SK-N-SH treated with all-trans-retinoic acid at 6 μM for 48 hours (cell line): ENCODE results near the gene XPO1.

Experiments used
- CREB5 ChIP-seq: fragments of 250-450 bp; sonication (Bioruptor Pico); IDR thresholded peaks from 2 replicates; pipeline ENCODE4 v1.5.1; 2020; ENCODE audit warnings: low read depth, mild to moderate bottlenecking, moderate library complexity
- ESRRG ChIP-seq: fragments of 250-450 bp; sonication (Bioruptor Pico); IDR thresholded peaks from 2 replicates; pipeline ENCODE4 v1.6.1; 2021; ENCODE audit warnings: mild to moderate bottlenecking
- PPARA ChIP-seq: fragments of 250-450 bp; sonication (Bioruptor Pico); IDR thresholded peaks from 2 replicates; pipeline ENCODE4 v1.5.0; 2020; ENCODE audit warnings: mild to moderate bottlenecking, borderline replicate concordance
- TCF4 ChIP-seq: fragments of 250-450 bp; sonication (Bioruptor Pico); IDR thresholded peaks from 2 replicates; pipeline ENCODE4 v1.8.0; 2021; ENCODE audit warnings: mild to moderate bottlenecking, moderate library complexity, borderline replicate concordance
- TOX ChIP-seq: fragments of 250-450 bp; sonication (Bioruptor Pico); IDR thresholded peaks from 2 replicates; pipeline ENCODE4 v1.8.0; 2021; ENCODE audit warnings: mild to moderate bottlenecking, moderate library complexity, borderline replicate concordance
- TSHZ2 ChIP-seq: fragments of 250-450 bp; sonication (Bioruptor Pico); IDR thresholded peaks from 2 replicates; pipeline ENCODE4 v1.5.0; 2020; ENCODE audit warnings: mild to moderate bottlenecking, moderate library complexity
- ZFP30 ChIP-seq: fragments of 450-650 bp; formaldehyde crosslinking; IDR thresholded peaks from 2 replicates; pipeline ENCODE4 v1.5.0; 2022; ENCODE audit warnings: mild to moderate bottlenecking, moderate library complexity
- ZNF565 ChIP-seq: fragments of 450-650 bp; formaldehyde crosslinking; conservative IDR thresholded peaks from 2 replicates; pipeline ENCODE4 v1.5.0; 2020; ENCODE audit warnings: low read depth, mild to moderate bottlenecking, moderate library complexity
- TF ChIP-seq, protein P1 (sequence below): fragments of 250-450 bp; sonication (Bioruptor Pico); IDR thresholded peaks from 2 replicates; pipeline ENCODE4 v1.8.0; 2020; ENCODE audit warnings: mild to moderate bottlenecking, moderate library complexity, borderline replicate concordance

GRCh38 chr2:61463769-61464475, 74.2 kb downstream of the XPO1 start:
- TF ChIP-seq ZFP30 (CRISPR knock-in tag) (no peak), CREB5 (CRISPR knock-in tag) (no peak), ESRRG (CRISPR knock-in tag) (no peak), ZNF565 (CRISPR knock-in tag) (no peak), TOX (CRISPR knock-in tag) (no peak), PPARA (CRISPR knock-in tag) (no peak), TSHZ2 (CRISPR knock-in tag) (no peak), TCF4 (no peak)
- TF ChIP-seq, protein P1, sequence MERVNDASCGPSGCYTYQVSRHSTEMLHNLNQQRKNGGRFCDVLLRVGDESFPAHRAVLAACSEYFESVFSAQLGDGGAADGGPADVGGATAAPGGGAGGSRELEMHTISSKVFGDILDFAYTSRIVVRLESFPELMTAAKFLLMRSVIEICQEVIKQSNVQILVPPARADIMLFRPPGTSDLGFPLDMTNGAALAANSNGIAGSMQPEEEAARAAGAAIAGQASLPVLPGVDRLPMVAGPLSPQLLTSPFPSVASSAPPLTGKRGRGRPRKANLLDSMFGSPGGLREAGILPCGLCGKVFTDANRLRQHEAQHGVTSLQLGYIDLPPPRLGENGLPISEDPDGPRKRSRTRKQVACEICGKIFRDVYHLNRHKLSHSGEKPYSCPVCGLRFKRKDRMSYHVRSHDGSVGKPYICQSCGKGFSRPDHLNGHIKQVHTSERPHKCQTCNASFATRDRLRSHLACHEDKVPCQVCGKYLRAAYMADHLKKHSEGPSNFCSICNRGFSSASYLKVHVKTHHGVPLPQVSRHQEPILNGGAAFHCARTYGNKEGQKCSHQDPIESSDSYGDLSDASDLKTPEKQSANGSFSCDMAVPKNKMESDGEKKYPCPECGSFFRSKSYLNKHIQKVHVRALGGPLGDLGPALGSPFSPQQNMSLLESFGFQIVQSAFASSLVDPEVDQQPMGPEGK (CRISPR knock-in tag) = no peak
